Body of pancreas (tissue), 4 donors: Measurements from ENCODE around the gene KREMEN1.

Experiments used
- POLR2A ChIP-seq, 3 donors: fragments of 450-650 bp; IDR thresholded peaks; one replicate each; pipeline ENCODE4 v1.6.1; 2016; ENCODE audit warnings: antibody characterized with exemption in 3 of 3, mild to moderate bottlenecking in 2 of 3
- TF ChIP-seq, protein P1 (sequence below), 7 experiments: fragments of 450-650 bp in 4 of 7; fragments of 200-600 bp in 3 of 7; sonication (generic) in 3 of 7; IDR thresholded peaks; one replicate each; pipeline ENCODE4 v1.5.1; 2016 to 2019; ENCODE audit warnings: antibody characterized with exemption in 7 of 7

DNA sequence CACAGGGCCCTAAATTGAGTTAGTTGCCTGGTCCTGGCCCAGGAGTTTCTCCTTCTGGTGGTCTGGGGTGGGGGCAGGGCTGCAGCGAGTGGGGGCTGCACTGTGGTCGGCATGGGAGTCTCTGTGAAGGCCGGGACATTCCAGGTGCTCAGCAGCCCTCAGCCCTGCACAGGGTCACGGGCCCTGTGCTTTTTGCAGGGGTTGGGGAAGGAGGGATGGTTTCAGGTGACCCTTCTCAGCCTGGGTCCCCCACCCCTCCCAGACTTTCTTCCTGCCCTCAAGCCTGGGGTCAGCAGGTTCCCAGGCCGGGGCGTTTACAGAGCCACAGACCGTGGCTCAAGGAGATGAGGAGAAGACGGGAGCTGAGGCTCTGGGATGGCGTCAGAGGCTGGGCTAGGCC is 140.7 kb downstream of the KREMEN1 start:
- TF ChIP-seq, protein P1, sequence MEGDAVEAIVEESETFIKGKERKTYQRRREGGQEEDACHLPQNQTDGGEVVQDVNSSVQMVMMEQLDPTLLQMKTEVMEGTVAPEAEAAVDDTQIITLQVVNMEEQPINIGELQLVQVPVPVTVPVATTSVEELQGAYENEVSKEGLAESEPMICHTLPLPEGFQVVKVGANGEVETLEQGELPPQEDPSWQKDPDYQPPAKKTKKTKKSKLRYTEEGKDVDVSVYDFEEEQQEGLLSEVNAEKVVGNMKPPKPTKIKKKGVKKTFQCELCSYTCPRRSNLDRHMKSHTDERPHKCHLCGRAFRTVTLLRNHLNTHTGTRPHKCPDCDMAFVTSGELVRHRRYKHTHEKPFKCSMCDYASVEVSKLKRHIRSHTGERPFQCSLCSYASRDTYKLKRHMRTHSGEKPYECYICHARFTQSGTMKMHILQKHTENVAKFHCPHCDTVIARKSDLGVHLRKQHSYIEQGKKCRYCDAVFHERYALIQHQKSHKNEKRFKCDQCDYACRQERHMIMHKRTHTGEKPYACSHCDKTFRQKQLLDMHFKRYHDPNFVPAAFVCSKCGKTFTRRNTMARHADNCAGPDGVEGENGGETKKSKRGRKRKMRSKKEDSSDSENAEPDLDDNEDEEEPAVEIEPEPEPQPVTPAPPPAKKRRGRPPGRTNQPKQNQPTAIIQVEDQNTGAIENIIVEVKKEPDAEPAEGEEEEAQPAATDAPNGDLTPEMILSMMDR (IDR thresholded peaks at IDR 0.05), result no peak
- TF ChIP-seq POLR2A (IDR thresholded peaks at IDR 0.05), result no peak
